ENCODE data around the gene DCDC2B.

The DCDC2B gene

DNA sequence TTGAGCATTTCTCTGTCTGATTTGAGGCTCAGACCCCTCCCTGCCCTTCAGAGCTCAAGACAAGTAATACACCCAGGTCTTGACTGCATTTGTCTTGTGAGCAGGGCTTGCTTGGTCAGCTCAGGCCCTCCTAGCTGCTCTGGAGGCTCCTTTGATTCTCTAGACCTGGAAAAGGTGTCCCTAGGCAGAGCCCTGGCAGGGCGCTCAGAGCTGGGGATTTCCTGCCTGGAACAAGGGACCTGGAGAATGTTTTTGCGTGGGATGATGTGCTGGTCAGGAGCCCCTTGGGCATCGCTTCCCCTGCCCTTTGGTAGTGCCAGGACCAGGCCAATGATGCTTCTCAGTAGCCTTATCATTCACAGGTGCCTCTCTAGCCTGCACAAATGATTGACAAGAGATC lies 13.4 kb upstream of the DCDC2B start:
- H3K4me3 ChIP-seq (ENCODE audit: control insufficient read depth, low read depth, low read length) = no peak overlapping the region
- DNase-seq (ENCODE audit: low read depth) = no peak
- TF ChIP-seq, protein P1, sequence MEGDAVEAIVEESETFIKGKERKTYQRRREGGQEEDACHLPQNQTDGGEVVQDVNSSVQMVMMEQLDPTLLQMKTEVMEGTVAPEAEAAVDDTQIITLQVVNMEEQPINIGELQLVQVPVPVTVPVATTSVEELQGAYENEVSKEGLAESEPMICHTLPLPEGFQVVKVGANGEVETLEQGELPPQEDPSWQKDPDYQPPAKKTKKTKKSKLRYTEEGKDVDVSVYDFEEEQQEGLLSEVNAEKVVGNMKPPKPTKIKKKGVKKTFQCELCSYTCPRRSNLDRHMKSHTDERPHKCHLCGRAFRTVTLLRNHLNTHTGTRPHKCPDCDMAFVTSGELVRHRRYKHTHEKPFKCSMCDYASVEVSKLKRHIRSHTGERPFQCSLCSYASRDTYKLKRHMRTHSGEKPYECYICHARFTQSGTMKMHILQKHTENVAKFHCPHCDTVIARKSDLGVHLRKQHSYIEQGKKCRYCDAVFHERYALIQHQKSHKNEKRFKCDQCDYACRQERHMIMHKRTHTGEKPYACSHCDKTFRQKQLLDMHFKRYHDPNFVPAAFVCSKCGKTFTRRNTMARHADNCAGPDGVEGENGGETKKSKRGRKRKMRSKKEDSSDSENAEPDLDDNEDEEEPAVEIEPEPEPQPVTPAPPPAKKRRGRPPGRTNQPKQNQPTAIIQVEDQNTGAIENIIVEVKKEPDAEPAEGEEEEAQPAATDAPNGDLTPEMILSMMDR (conservative IDR thresholded peaks at IDR 0.05; ENCODE audit: control insufficient read depth, insufficient read depth, low read depth, low read length) = no peak

DNA sequence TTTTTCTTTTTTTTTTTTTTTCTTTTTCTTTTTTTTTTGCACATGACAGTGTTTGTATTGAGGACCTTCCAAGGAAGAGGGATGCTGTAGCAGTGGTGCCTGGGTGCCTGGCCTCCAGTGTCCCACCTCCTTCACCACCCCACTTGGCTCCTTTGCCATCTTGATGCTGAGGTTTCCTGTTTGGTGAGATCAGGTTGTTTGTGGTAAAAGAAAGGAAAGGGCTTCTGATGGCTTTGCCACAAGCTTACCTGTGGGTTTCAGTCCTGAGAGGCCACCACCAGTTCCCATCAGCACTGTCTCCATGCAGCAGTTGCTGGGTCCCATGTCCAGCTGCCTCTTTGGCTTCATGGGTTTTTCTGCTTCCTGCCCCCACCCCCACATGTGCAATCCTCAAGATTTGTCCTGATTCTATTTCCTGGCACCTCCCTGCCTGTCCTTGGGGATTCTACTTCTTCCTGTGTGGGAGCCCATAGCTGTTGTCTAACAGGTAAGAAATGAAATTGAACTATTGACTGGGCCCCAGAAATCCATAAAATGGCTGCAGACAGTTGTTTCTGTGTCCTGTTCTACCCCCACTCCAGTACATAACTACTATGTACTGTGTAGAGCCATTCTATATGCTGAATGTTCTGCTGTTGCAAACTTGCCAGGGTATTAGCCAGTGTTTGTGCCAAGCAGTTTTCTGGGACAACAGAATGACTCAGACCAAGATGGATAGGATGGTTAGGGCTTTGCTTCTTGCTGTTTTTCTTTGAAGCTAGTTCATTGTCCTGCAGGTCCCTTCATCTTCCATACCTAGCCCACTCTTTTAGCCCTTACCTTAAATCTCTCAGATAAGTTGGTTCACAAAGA lies 12.7 kb upstream of the DCDC2B start:
- peak; percentile 54 for DNase-seq (ENCODE audit: low read depth)
- TF ChIP-seq, protein P1 (conservative IDR thresholded peaks at IDR 0.05; ENCODE audit: control insufficient read depth, insufficient read depth, low read depth, low read length) = no peak
- H3K4me3 ChIP-seq (ENCODE audit: control insufficient read depth, low read depth, low read length) = no peak overlapping the region

DNA sequence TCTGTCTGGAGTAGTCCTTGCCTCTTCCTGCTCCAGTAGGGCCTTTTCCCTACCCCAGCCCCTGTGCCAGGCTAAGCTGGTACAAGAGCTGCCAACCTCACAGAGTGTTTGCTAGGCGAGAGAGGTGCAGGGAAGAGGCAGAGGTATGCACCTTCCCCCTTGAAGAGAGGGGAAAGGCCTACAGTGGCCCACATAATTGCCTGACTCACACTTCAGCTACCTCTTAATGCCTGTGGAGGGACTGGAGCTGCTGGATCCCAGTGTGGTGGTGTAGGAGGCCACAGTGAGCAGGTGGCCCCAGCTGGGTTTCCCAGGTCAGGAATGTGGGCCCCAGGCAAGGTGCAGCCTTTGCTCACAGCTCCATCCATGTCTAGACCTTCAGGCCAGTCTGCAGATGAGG lies 11.8 kb upstream of the DCDC2B start:
- DNase-seq (ENCODE audit: low read depth) = no peak
- TF ChIP-seq, protein P1 (conservative IDR thresholded peaks at IDR 0.05; ENCODE audit: control insufficient read depth, insufficient read depth, low read depth, low read length) = no peak
- no peak overlapping the region for H3K4me3 ChIP-seq (ENCODE audit: control insufficient read depth, low read depth, low read length)

DNA sequence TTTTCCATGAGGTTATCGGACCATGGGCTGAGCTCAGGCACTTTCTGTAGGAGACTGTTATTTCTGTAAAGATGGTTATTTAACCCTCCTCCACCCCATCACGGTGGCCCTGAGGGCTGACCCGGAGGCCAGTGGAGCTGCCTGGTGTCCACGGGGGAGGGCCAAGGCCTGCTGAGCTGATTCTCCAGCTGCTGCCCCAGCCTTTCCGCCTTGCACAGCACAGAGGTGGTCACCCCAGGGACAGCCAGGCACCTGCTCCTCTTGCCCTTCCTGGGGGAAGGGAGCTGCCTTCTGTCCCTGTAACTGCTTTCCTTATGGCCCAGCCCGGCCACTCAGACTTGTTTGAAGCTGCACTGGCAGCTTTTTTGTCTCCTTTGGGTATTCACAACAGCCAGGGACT lies 11.1 kb upstream of the DCDC2B start:
- no peak for DNase-seq (ENCODE audit: low read depth)
- no peak overlapping the region for H3K4me3 ChIP-seq (ENCODE audit: control insufficient read depth, low read depth, low read length)
- TF ChIP-seq, protein P1 (conservative IDR thresholded peaks at IDR 0.05; ENCODE audit: control insufficient read depth, insufficient read depth, low read depth, low read length) = no peak

DNA sequence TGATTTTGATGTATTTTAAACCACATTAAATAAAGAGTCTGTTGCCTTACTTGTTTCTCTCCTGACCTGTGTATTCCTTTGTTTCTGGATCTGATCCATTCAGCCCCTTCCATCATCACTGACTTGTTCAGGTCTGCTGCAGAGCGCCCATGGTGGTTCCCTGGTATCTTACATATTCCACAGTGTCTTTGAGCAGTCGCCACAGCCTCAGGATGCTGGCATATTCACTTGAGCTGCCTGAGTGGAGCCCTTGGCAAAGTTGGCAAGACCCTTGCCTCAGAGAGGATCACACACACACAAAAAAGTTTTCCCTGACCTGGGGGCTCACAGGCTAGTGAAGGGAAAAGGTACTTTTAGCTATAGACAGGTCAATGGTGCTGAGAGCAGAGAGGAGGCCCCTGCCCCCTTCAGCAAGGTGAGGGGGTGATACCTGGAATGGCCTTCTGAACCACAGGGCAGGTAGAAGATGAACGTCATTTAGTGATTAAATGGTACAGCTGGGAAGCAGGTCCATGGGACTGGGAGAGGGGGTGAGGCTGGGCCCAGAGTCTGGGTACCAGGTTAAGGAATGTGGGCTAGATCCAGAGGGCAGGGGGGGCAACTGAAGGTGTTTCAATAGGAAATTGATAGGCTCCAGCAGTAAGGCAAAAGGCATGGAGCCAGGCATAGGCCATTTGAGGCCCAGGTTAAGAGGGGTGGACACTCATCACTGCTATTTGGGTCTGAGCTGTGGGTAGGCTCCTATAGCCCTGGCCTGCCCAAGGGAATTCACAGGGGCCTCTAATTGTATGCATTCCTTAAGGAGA lies 10.4 kb upstream of the DCDC2B start:
- TF ChIP-seq, protein P1 (conservative IDR thresholded peaks at IDR 0.05; ENCODE audit: control insufficient read depth, insufficient read depth, low read depth, low read length) = no peak
- H3K4me3 ChIP-seq (ENCODE audit: control insufficient read depth, low read depth, low read length) = no peak overlapping the region
- no peak for DNase-seq (ENCODE audit: low read depth)

DNA sequence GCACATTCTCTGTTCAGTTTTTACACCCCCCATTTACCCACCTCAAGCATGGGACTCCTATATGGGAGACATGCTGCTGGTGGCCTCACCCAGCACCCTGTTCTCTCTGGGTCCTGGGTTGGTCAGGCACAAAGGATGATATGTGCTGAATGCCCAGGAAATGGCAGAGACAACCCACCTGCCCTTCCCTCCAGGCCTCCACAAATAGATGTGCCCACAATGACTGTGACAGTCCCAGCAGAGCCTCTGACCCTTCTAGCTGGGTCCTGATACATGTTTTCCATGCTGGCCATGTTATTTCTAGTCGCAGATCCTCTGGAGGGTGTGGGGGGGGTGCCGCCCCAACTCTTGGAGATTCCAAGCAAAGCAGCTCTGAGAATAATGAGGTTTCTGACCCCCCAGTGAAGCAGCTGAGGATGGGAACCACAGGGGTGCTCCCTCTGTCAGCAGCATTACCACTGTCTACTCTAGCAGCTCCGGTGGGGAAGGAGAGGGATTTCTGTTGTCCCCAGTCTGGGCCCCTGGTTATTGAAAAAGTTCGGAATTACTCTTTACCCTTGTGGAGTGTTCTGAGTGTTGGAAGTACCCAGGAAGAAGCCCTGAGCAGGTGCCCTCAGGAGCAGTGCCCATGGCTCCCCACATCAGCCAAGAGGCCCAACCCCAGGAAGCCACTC lies 9.7 kb upstream of the DCDC2B start:
- TF ChIP-seq, protein P1 (conservative IDR thresholded peaks at IDR 0.05; ENCODE audit: control insufficient read depth, insufficient read depth, low read depth, low read length) = no peak
- no peak for DNase-seq (ENCODE audit: low read depth)
- H3K4me3 ChIP-seq (ENCODE audit: control insufficient read depth, low read depth, low read length) = no peak overlapping the region

Measured in fibroblast of mammary gland (primary cell).